Medulla oblongata (tissue), 1 donor: Measurements from ENCODE around the gene LRP5.
"Not testable (repeated sequence)": the region's sequence is repeated elsewhere in the genome, so short reads cannot be mapped to it uniquely, and the experiment has no call there.

Source experiments
- DNase-seq: peaks from one replicate; pipeline ENCODE4 v3.0.0-alpha.2; 2015; ENCODE audit errors: extremely low spot score

The LRP5 gene

GRCh38 chr11:68392822-68393221 lies 80.4 kb downstream of the LRP5 start:
- DNase-seq: no peak

DNA sequence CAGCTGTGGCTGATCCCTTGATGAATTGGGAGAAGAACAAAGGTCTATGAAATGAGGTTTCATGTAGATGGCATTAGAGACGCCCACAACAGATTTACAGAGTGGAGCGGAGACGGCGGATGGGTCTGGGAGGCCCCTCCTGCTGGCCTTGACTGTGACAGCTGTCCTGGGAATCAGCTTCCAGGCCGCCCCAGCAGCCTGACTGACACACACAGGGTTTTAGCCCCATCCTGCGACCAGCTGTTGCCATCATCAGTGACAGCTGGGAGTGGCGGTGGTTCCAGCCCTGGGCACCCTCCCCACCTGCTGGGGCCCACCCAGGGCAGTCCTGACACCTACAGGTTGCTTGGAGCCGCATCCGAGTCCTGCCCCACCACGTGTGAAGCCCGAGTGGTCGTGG lies 84.1 kb downstream of the LRP5 start:
- no peak for DNase-seq

- DNase-seq: no peak
Observed at GRCh38 chr11:68397256-68397655, 84.9 kb downstream of the LRP5 start.

GRCh38 chr11:68398995-68399851 lies 86.8 kb downstream of the LRP5 start:
- DNase-seq: no peak

- DNase-seq: no peak
Observed at GRCh38 chr11:68399916-68400315, 87.5 kb downstream of the LRP5 start.

DNA sequence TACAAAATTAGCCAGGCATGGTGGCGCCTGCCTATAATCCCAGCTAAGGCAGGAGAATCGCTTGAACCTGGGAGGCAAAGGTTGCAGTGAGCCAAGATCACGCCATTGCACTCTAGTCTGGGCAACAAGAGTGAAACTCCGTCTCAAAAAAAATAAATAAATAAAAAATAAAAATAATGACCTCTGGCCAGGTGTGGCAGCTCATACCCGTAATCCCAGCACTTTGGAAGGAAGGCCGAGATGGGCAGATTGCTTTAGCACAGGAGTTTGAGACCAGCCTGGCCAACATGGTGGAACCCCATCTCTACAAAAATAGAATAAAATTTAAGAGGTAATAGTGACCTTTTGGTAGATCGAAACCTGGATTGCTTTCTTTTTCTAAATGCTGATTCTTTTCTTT lies 88.2 kb downstream of the LRP5 start:
- DNase-seq: not testable (repeated sequence)

DNA sequence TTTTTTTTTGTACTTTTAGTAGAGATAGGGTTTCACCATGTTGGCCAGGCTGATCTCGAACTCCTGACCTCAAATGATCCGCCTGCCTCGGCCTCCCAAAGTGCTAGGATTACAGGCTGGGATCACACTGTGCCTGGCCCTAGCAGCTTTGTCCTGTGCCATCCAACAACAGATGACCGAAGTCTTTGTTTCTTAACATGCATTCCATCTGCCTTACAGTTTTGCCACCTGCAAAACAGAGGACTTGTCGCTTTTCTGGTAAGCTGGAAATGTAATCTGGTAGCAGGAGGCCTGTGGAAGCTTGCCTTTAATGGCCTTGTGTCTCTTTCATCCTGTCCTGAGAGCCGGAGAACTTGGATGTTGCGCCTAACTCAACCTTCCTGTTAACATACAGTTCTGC lies 89.5 kb downstream of the LRP5 start:
- DNase-seq: no peak

- no peak for DNase-seq
Observed at GRCh38 chr11:68402355-68403031, 90.1 kb downstream of the LRP5 start.

DNA sequence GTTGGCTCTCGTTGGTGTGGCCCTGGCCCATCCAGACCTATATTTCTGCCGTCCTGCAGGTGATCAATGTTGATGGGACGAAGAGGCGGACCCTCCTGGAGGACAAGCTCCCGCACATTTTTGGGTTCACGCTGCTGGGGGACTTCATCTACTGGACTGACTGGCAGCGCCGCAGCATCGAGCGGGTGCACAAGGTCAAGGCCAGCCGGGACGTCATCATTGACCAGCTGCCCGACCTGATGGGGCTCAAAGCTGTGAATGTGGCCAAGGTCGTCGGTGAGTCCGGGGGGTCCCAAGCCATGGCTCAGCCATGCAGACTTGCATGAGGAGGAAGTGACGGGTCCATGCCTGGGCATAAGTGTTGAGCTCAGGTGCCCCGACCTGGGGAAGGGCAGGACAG lies 91.0 kb downstream of the LRP5 start:
- no peak for DNase-seq

DNA sequence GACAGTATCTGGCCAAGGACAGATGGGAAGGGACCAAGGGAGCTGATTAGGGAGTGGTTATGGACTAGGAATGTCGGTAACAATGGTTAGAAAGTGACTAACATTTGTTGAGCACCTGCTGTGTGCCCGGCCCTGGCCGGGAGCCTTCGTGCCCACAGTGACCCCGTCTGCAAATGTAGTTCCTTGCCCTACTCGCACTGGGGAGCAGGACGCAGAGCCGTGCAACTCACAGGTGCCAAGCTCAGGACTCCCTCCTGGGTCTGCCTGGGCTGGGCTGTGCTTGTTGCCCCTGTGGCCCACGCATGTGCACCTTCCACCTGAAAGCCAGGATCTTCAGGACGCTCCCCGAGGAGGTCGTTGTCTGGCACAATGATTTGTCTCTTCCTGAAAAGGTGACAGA lies 91.4 kb downstream of the LRP5 start:
- DNase-seq: no peak

DNA sequence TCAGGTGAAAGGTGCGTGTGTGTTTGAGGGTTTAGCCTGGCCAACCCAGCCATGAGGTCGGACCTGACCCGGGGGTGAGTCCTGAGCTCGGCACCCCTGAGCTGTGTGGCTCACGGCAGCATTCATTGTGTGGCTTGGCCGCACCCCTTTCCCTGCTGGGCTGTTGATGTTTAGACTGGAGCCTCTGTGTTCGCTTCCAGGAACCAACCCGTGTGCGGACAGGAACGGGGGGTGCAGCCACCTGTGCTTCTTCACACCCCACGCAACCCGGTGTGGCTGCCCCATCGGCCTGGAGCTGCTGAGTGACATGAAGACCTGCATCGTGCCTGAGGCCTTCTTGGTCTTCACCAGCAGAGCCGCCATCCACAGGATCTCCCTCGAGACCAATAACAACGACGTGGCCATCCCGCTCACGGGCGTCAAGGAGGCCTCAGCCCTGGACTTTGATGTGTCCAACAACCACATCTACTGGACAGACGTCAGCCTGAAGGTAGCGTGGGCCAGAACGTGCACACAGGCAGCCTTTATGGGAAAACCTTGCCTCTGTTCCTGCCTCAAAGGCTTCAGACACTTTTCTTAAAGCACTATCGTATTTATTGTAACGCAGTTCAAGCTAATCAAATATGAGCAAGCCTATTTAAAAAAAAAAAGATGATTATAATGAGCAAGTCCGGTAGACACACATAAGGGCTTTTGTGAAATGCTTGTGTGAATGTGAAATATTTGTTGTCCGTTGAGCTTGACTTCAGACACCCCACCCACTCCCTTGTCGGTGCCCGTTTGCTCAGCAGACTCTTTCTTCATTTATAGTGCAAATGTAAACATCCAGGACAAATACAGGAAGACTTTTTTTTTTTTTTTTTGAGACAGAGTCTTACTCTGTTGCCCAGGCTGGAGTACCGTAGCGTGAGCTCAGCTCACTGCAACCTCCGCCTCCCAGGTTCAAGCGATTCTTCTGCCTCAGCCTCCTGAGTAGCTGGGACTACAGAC lies 94.2 kb downstream of the LRP5 start:
- DNase-seq: no peak

GRCh38 chr11:68408512-68408911 lies 96.1 kb downstream of the LRP5 start:
- DNase-seq: no peak

GRCh38 chr11:68409748-68410344 lies 97.5 kb downstream of the LRP5 start:
- no peak for DNase-seq

DNA sequence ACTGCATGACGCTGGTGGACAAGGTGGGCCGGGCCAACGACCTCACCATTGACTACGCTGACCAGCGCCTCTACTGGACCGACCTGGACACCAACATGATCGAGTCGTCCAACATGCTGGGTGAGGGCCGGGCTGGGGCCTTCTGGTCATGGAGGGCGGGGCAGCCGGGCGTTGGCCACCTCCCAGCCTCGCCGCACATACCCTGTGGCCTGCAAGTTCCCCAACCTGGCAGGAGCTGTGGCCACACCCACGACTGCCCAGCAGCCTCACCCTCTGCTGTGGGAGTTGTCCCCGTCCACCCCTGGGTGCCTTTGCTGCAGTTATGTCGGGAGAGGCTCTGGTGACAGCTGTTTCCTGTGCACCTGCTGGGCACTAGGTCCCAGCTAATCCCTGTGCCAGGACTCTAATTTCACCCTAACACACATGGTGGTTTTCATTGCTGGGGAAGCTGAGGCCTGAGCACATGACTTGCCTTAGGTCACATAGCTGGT lies 99.2 kb downstream of the LRP5 start:
- no peak for DNase-seq

DNA sequence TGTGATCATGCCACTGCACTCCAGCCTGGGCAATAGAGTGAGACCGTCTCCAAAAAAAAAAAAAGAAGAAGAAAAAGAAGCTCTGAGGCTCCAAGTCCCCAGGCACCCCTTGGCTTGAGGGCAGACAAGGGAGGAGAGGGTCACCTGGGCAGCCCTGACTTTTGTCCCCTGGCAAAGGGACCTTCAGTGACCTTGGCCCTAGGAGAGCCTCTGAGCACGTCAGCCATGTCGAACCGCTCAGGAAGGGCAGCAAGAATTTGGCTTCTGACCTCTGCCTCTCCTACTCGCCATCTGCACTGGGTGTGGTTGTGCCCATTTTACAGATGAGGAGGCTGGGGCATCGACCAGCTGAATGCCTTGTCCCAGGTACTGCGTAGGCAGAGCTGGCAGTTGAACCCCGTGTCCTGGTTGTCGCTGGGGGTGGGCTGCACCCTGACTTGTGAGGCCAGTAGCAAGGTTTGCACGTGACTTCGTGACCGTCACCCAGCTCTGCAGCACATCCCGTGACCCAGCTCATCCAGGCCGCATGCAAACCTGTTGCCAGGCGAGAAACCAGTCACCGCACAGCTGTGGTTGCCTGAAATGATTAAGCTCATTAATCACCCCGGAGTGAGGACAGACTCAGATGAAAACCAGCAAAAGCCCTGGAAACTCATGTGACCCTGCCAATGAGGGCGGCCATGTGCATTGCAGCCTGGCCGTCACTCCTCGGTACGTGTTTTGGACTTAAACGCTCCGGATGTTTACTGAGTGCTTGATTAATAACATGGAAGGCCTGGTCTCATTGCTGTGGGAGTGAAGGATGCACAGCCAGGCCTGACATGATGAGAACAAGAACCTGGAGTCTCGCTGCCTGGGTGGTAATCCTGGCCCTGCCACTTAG lies 100.4 kb downstream of the LRP5 start:
- DNase-seq: no peak

DNA sequence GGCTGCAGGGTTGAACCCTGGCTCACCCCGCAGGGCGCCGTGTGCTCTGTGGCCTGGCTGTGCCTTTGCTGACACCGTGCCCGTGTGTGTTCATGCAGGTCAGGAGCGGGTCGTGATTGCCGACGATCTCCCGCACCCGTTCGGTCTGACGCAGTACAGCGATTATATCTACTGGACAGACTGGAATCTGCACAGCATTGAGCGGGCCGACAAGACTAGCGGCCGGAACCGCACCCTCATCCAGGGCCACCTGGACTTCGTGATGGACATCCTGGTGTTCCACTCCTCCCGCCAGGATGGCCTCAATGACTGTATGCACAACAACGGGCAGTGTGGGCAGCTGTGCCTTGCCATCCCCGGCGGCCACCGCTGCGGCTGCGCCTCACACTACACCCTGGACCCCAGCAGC lies 101.2 kb downstream of the LRP5 start:
- no peak for DNase-seq

DNA sequence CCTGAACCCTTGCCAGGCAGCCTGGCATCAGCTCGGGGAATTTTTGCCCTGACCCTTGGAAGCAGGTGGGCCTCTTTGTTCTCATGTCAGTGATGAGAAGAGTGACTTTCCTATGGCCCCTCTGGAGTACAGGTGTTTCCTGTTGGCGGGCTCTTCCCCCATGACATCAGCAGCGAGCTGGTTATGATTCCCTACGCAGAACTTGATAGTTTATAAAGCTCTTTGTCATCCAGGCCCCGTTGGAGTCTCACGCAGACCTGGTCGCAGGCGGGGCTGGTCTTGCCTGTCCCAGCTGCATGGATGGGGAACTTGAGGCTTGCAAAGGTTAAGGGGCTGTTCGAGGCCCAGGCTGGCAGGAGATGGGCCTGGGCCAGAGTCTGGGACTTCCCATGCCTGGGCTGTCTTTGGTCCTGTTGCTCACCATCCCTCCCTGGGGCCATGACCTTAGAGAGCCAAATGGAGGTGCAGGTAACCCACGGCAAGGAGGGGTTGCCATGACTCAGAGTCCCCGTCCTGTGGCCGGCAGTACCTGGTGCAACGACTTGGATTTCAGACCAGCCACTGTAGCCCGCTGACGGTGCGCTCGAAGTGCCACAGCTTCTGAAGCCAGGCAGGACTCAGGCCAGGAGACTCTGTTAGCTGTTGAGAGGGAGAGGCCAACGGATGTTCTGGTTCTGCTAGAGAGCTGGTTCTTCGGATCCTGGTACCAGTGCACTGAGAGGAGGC lies 102.3 kb downstream of the LRP5 start:
- no peak for DNase-seq

- no peak for DNase-seq
Observed at GRCh38 chr11:68416070-68416578, 103.7 kb downstream of the LRP5 start.

- no peak for DNase-seq
Observed at GRCh38 chr11:68418648-68419047, 106.3 kb downstream of the LRP5 start.

- no peak for DNase-seq
Observed at GRCh38 chr11:68420171-68420570, 107.8 kb downstream of the LRP5 start.
